SK-N-SH (cell line): ENCODE results near the gene FLVCR1. TPM values are rescaled to one million over a fixed set of nuclear protein-coding genes. Genes with fewer than 3 reads are reported as not detected.
A peak's percentile ranks its signal among the peaks of the same experiment; 100 is the strongest.
"Not testable (repeated sequence)": the region's sequence is repeated elsewhere in the genome, so short reads cannot be mapped to it uniquely, and the experiment has no call there.

Source experiments
- CTCF ChIA-PET: fragments of 300-600, 350-600 bp; formaldehyde crosslinking; extraction: SDS; loops from one replicate; lab custom pipeline; 2021; lab: Yijun Ruan, JAX
- POLR2A ChIA-PET: fragments of 350-600 bp; sonication (Branson Sonifier 250); formaldehyde crosslinking; extraction: SDS; loops from one replicate; lab custom pipeline; 2020; ENCODE audit warnings: antibody characterized with exemption, inconsistent platforms; lab: Yijun Ruan, JAX
- DNase-seq: peaks from one replicate; pipeline ENCODE4 v3.0.0; 2012
- H2AFZ ChIP-seq: fragments of 200-600 bp; sonication (generic); 2 replicates; pipeline ENCODE4 v1.8.1; 2016; ENCODE audit warnings: antibody characterized with exemption, mild to moderate bottlenecking, low read depth
- H3F3A ChIP-seq: fragments of 200-600 bp; sonication (generic); replicated peaks from 2 replicates; pipeline ENCODE3; 2016; ENCODE audit warnings: antibody characterized with exemption, mild to moderate bottlenecking; ENCODE audit not compliant: insufficient read depth
- H3K27ac ChIP-seq, 2 experiments: fragments of 200-500 bp in 1 of 2; fragments of 200-600 bp in 1 of 2; sonication (Bioruptor generic) in 1 of 2; sonication (generic), shearing (Covaris generic) in 1 of 2; 2 replicates each; pipeline versions ENCODE4 v1.5.1 to v1.6.1; 2014 to 2016; ENCODE audit warnings: low read depth in 2 of 2, inconsistent platforms in 1 of 2, low read length in 1 of 2, mild to moderate bottlenecking in 1 of 2, mixed read lengths in 1 of 2
- H3K27me3 ChIP-seq: fragments of 200-600 bp; sonication (generic), shearing (Covaris generic); 2 replicates; pipeline ENCODE4 v1.6.1; 2016; ENCODE audit warnings: mixed run types; ENCODE audit not compliant: insufficient read depth
- H3K36me3 ChIP-seq, 2 experiments: fragments of 200-500 bp in 1 of 2; fragments of 200-600 bp in 1 of 2; sonication (Bioruptor generic) in 1 of 2; sonication (generic) in 1 of 2; replicated peaks in 1 of 2; 2 replicates each; pipeline versions ENCODE3 to v1.5.1; 2014 to 2016; ENCODE audit warnings: low read length in 1 of 2, mild to moderate bottlenecking in 1 of 2; ENCODE audit not compliant: insufficient read depth in 2 of 2, control insufficient read depth in 1 of 2
- H3K4me1 ChIP-seq, 2 experiments: fragments of 200-500 bp in 1 of 2; fragments of 200-600 bp in 1 of 2; sonication (Bioruptor generic) in 1 of 2; sonication (generic), shearing (Covaris generic) in 1 of 2; 2 replicates each; pipeline versions ENCODE4 v1.5.1 to v1.6.1; 2014 to 2016; ENCODE audit warnings: low read depth in 1 of 2, low read length in 1 of 2, mixed run types in 1 of 2; ENCODE audit not compliant: insufficient read depth in 2 of 2, control insufficient read depth in 1 of 2
- H3K4me2 ChIP-seq: fragments of 200-600 bp; sonication (generic), shearing (Covaris generic); 2 replicates; pipeline ENCODE4 v1.6.1; 2017; ENCODE audit warnings: mixed run types
- H3K4me3 ChIP-seq, 2 experiments: fragments of 200-500 bp in 1 of 2; fragments of 200-600 bp in 1 of 2; sonication (Bioruptor generic) in 1 of 2; sonication (generic), shearing (Covaris generic) in 1 of 2; 2 replicates each; pipeline versions ENCODE4 v1.5.1 to v1.8.1; 2014 to 2016; ENCODE audit warnings: low read depth in 2 of 2, inconsistent platforms in 1 of 2, low read length in 1 of 2, mild to moderate bottlenecking in 1 of 2, mixed read lengths in 1 of 2, moderate library complexity in 1 of 2
- H3K79me2 ChIP-seq: fragments of 200-600 bp; sonication (generic); 2 replicates; pipeline ENCODE4 v1.8.1; 2017; ENCODE audit warnings: mild to moderate bottlenecking; ENCODE audit not compliant: insufficient read depth
- H3K9ac ChIP-seq: fragments of 200-600 bp; sonication (generic); 2 replicates; pipeline ENCODE4 v1.6.1; 2017; ENCODE audit warnings: mixed run types
- H3K9me2 ChIP-seq: fragments of 200-600 bp; sonication (generic); 2 replicates; pipeline ENCODE4 v1.6.1; 2017; ENCODE audit warnings: mixed run types
- H3K9me3 ChIP-seq: fragments of 200-600 bp; sonication (generic); 2 replicates; pipeline ENCODE4 v1.6.1; 2017; ENCODE audit warnings: mixed run types, mild to moderate bottlenecking, moderate library complexity
- H4K20me1 ChIP-seq: fragments of 200-600 bp; sonication (generic); 2 replicates; pipeline ENCODE4 v1.6.1; 2017; ENCODE audit warnings: mild to moderate bottlenecking, mixed run types; ENCODE audit not compliant: insufficient read depth
- ELF1 ChIP-seq: IDR thresholded peaks from 2 replicates; pipeline ENCODE4 v1.4.0; 2012
- FOSL2 ChIP-seq: IDR thresholded peaks from 2 replicates; pipeline ENCODE4 v1.4.0; 2012; ENCODE audit warnings: low read depth, mild to moderate bottlenecking, moderate library complexity, borderline replicate concordance
- MEF2A ChIP-seq: IDR thresholded peaks from 2 replicates; pipeline ENCODE4 v1.4.0; 2012; ENCODE audit warnings: low read depth, borderline replicate concordance
- NFIC ChIP-seq: IDR thresholded peaks from 2 replicates; pipeline ENCODE4 v1.4.0; 2012; ENCODE audit warnings: borderline replicate concordance
- RAD21 ChIP-seq: IDR thresholded peaks from 2 replicates; pipeline ENCODE4 v1.6.1; 2012; ENCODE audit warnings: mild to moderate bottlenecking, low read length
- SMC3 ChIP-seq: IDR thresholded peaks from 2 replicates; pipeline ENCODE4 v1.6.1; 2012; ENCODE audit warnings: low read depth, low read length, improper control_type of control experiment
- TEAD4 ChIP-seq: IDR thresholded peaks from 2 replicates; pipeline ENCODE4 v1.4.0; 2012; ENCODE audit warnings: mild to moderate bottlenecking, borderline replicate concordance; ENCODE audit not compliant: insufficient read depth
- WGBS: methylation state at CpG from one replicate; pipeline ENCODE4 v1.1.6; 2017; ENCODE audit warnings: low lambda C conversion rate; 5-methylcytosine and 5-hydroxymethylcytosine counted together
- polyA plus RNA-seq, 3 experiments: library from polyadenylated mRNA; depleted of rRNA; stranded (reverse); fragments of >200 nt; gene quantifications; 2 replicates each; pipeline ENCODE4 v1.2.3, GENCODE V29; 2012
- TF ChIP-seq, protein P1 (sequence below): IDR thresholded peaks from 2 replicates; pipeline ENCODE4 v1.4.0; 2012; ENCODE audit warnings: low read depth
- TF ChIP-seq, protein P2 (sequence below): fragments of 200-600 bp; sonication (generic); IDR thresholded peaks from 2 replicates; pipeline ENCODE4 v1.6.1; 2017; ENCODE audit warnings: antibody characterized with exemption, mild to moderate bottlenecking, moderate library complexity

Gene FLVCR1
- polyA plus RNA-seq, 1 of the 3 experiments (the other 2 are of a cell fraction), result 1.7 TPM

DNA sequence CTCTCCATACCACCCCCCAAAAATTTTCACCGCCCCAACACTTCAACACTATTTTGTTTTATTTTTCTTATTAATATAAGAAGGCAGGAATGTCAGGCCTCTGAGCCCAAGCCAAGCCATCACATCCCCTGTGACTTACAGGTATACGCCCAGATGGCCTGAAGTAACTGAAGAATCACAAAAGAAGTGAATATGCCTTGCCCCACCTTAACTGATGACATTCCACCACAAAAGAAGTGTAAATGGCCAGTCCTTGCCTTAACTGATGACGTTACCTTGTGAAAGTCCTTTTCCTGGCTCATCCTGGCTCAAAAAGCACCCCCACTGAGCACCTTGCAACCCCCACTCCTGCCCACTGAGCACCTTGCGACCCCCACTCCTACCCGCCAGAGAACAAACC is 56.0 kb downstream of the FLVCR1 start:
- H3K27ac ChIP-seq, H3K27me3 ChIP-seq, H3F3A ChIP-seq, H3K4me1 ChIP-seq, H3K9me2 ChIP-seq, H3K4me3 ChIP-seq, H3K36me3 ChIP-seq, CTCF ChIA-PET, H3K4me2 ChIP-seq, H3K79me2 ChIP-seq, H3K9me3 ChIP-seq, H3K9ac ChIP-seq, POLR2A ChIA-PET, H4K20me1 ChIP-seq, DNase-seq, H2AFZ ChIP-seq: not testable (repeated sequence)
- 80% methylated on average over 4 of the region's 5 CpGs for WGBS

DNA sequence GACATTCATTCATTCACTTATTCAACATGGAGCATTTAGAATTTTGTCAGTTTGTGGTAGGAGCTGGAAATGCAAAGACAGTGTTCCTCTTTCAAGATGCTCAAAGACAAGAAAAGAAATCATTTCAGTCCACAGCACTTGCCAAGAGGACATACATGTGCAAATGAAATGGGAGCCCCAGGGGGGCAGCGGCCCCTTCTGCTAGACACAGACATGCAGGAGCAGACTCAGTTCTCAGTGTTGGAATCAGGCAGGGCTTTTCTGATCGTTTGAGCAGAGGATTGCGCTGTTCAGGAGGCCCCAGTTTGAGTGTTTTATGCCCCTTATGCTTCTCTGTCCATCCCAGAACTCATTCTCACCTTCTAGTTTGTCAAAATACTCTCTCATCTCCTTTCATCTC is 56.7 kb downstream of the FLVCR1 start:
- H3K9ac ChIP-seq, result no peak overlapping the region
- no peak overlapping the region for H3K27ac ChIP-seq
- H3K36me3 ChIP-seq, result no peaks in the 10 kb centered on the region
- DNase-seq, result no peak
- H4K20me1 ChIP-seq, result no peaks in the 10 kb centered on the region
- 89% methylated on average over 3 of the region's 3 CpGs for WGBS
- no peaks in the 10 kb centered on the region for H3K27me3 ChIP-seq
- H2AFZ ChIP-seq, result no peak overlapping the region
- H3K4me1 ChIP-seq, result peaks cover 0 to 5% of the 10 kb centered on the region in 2 experiments; a peak in 1 of 4 replicates
- no peaks in the 10 kb centered on the region for H3K9me3 ChIP-seq
- H3K4me3 ChIP-seq, result no peak overlapping the region
- TF ChIP-seq ELF1 (no peak), FOSL2 (no peak), TEAD4 (no peak)
- TF ChIP-seq, protein P1, sequence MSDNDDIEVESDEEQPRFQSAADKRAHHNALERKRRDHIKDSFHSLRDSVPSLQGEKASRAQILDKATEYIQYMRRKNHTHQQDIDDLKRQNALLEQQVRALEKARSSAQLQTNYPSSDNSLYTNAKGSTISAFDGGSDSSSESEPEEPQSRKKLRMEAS, result no peak
- TF ChIP-seq, all 33 proteins: peak for 0
- Histone ChIP-seq H3K9me2 (no peaks in the 10 kb centered on the region), H3K4me2 (no peak overlapping the region), H3K79me2 (no peaks in the 10 kb centered on the region), H3F3A (no peaks in the 10 kb centered on the region)
- ChIA-PET POLR2A (no interaction called here), CTCF (no interaction called here)

GRCh38 chr1:212915245-212916091 is 57.4 kb downstream of the FLVCR1 start:
- no peaks in the 10 kb centered on the region for H3K27me3 ChIP-seq
- H3K9me2 ChIP-seq, result no peaks in the 10 kb centered on the region
- CTCF ChIA-PET, result interaction anchor here (0.6 to 1.6 kb wide), 6 partner anchors 9 to 439 kb away, joined by 3 to 9 read pairs (median 5); no protein-coding TSS in a partner anchor
- H3K79me2 ChIP-seq, result no peaks in the 10 kb centered on the region
- no peaks in the 10 kb centered on the region for H3K36me3 ChIP-seq
- H2AFZ ChIP-seq, result no peak overlapping the region
- POLR2A ChIA-PET, result no interaction called here
- H3K27ac ChIP-seq, result no peak overlapping the region
- DNase-seq, result peak; percentile 80
- H3K4me2 ChIP-seq, result no peak overlapping the region
- H3K4me3 ChIP-seq, result no peak overlapping the region
- WGBS, result 69% methylated on average over 12 of the region's 13 CpGs
- H3F3A ChIP-seq, result no peaks in the 10 kb centered on the region
- H3K9me3 ChIP-seq, result no peaks in the 10 kb centered on the region
- no peak overlapping the region for H3K9ac ChIP-seq
- H4K20me1 ChIP-seq, result no peaks in the 10 kb centered on the region
- TF ChIP-seq MEF2A (no peak), SMC3 (peak; percentile 53), RAD21 (peak; percentile 77), NFIC (peak; percentile 40)
- TF ChIP-seq, protein P2, sequence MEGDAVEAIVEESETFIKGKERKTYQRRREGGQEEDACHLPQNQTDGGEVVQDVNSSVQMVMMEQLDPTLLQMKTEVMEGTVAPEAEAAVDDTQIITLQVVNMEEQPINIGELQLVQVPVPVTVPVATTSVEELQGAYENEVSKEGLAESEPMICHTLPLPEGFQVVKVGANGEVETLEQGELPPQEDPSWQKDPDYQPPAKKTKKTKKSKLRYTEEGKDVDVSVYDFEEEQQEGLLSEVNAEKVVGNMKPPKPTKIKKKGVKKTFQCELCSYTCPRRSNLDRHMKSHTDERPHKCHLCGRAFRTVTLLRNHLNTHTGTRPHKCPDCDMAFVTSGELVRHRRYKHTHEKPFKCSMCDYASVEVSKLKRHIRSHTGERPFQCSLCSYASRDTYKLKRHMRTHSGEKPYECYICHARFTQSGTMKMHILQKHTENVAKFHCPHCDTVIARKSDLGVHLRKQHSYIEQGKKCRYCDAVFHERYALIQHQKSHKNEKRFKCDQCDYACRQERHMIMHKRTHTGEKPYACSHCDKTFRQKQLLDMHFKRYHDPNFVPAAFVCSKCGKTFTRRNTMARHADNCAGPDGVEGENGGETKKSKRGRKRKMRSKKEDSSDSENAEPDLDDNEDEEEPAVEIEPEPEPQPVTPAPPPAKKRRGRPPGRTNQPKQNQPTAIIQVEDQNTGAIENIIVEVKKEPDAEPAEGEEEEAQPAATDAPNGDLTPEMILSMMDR, result peak; percentile 41
- H3K4me1 ChIP-seq, result peaks cover 0 to 5% of the 10 kb centered on the region in 2 experiments; a peak in 1 of 4 replicates
